ENCODE results near the gene TIMM23.
"Not testable (repeated sequence)": the region's sequence is repeated elsewhere in the genome, so short reads cannot be mapped to it uniquely, and the experiment has no call there.

Gene TIMM23

DNA sequence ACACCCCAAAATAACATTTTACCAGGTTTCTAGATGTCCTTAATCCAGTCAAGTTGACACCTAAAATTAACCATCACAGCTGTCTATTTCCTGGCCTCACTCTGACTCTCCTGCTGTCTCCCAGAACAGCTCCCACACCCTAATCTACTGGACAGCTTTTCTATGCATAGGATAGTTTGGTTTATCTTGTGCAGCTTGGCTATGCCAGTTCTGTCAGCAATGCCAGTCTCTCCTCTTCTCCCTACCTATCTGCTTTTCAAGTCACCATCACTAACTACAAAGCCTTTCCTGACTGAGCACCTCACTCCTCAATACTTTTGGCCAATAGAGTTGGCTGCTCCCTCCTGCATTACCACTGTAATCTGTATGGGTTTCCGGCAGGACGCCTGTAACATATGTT, 53.1 kb downstream of the TIMM23 start:
- no peak for DNase-seq

DNA sequence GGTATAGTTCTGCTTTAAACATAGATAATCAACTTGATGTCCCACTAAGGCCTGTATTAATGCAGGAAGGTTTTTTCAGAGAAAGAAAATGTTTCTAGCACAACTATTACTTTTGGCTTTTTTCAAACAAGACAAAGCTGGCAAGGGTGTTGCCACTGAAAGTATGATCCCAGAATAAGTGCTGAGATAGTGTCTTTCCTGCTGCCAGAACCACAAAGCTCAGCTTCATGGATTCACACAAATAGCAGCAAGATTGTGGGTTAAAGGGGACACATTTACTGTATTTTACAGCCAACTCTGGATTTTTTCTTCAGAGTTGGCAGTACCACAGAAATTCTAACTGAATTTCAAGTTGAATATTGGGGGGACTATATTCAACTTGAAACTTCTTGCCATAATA, 53.8 kb downstream of the TIMM23 start:
- DNase-seq = no peak

DNA sequence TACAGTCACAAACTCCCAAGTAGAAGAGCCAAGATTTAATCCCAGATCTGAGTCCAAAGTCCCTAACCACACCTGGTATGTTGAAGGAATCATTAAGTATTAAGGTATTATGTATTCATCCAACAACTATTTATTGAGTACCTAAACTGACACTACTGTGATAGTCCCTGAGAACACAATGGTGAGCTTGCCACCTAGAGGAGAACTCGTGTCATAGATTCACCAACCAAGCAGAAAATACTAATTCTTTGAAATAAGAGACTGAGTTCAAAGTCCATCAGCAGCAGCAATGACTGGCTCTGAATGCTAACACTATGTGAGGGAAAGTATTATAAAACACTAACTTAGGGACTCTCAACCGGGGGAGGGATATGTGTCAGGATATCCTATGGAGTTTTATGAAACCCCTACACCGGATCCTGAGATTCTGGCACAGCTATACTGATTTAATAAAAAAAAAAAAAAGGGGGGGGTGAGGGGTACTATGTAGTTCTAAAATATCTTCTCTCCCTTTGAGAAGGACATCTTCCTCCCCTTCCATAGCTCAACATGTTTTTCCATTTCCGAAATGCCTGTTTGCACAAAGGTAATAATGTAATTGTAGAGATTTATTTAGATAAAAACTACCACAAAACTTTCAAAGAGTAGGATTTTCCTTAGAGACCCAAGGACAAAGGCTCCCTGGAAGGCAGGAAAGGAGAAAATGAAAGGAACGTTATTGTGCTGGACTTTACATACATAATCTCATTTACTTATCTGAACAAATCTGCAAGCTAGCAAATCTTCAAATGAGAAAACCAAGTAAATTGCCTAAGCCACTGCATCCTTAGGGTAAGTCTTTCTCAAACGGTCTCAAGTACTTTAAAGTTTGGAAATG, 56.5 kb downstream of the TIMM23 start:
- peak; percentile 52 for DNase-seq

DNA sequence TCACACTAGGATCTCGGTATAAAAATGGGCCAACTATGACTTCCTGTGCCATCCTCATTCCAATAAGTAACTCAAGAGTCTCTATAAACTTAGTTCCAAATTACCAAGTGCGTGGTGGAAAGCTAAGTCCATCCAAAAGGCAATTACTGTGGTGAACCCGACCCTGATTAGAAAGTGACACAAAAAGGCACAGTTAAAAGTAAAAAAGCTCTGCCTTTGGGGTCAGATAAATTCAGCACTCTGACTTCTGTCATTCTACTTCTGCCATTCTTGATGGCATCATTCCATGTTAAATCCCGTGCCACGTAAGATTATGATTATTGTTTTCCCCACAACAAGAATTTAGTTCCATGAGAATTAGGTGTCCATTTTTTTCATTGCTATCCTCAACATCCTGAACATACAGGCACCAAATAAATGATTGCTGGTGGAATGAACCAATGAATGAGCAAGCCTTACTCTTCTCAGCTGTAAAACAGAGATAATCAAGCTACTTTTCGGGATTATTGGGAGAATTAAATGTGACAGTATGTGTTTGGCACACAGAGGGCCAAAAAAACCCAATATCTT, 57.3 kb downstream of the TIMM23 start:
- no peak for DNase-seq

DNA sequence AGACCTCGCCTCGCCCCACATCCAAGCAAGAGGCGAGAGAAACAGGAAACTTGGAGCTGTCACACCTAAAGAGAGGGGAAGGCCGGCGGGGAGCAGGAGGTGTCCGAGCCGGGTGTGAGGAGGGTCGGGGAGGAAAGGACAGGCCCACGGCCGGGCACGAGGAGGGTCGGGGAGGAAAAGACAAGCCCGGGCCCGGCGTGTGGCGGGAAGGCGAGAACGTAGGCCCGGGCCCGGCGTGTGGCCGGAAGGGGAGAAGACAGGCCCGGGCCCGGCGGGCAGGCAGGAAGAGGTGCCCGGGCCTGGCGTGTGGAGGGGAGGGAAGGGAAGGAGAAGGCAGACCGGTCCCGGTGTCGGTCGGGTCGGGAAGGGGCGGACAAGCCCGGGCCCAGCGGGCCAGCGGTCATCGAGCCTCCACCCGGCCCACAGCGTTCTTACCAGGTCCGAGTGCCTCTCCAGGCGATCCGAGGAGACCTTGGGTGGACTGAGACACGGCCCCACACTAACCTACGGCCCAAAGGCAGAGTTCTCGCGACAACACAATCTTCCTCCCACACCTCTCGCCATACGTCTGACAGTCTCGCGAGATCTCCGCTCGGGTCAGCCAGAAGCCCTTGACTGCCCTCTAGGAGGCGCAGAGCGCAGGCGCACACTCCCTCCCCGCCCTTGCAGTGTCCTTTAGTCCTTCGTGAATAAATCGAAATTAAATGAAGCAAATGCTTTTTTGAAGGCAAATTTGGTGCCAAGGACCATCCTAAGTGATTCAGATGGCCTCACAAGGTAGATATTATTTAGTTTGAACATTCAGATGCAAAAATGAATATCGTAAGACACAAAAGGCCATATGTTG, 58.0 kb downstream of the TIMM23 start, which contains the start of gene NCOA4:
NCOA4 (minus strand) TSS at position 533 of the 847 bp plus-strand sequence. CDS start 13,943 bp downstream, outside the sequence.
- peak; percentile 95 for DNase-seq

DNA sequence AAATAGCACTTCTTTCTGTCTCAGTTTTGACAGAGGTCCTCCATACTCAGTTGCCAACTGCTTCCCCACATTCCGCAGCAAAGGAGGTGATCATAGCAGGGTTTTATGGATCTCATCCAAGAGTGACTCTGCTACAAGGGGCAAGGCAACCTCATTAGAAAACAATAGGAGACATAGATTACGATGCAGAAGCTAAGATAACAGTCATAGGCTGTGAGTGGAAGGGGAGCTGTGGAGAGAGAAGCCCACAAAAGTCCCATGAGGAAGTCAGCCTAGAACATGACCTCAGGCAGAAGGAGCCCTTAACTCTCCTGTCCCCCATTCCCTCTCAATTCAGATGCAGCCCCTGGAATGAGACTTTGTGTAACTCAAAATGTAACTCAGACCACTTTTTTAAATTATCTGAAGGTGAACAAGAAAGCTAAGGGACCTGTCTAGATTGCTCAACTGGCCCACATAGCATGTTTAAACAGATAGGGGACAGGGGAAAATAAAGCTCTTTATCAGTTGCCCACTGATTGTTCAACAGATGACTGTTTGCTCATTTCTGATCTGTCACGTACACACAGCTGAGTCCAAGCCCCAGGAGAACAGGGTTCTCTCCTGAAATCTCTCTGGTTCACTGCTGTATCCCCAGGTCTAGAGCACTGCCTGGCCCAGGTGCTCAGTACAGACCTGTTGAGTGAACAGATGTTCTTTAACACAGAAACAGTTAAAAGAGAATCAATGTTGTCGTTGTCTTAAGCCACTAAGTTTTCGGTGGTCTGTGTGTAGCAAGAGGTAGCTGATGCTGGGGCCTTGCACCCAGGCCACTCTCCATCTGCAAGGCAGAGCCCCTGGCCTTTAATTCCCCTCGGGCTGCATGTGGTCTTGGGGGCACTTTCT, 59.6 kb downstream of the TIMM23 start:
- DNase-seq = no peak

DNA sequence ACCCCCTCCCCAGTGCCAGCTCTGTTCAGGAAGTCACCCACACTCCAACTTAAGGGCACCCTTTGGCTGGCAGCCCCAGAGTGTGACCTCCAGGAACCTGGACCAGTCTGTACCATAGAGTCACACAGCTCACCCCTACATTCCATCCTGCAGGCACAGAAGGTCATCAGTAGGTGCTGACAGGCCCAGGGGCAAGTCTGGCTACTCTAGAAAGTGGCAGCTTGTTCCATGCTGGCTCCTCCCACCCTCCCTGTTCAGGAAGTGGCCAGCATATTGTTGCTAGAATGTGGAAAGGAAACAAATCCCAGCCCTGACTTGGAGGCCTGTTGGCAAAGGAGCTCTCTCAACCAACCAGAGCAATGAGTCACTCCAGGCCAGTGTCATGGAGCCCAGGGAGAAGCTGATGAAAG, 61.3 kb downstream of the TIMM23 start:
- DNase-seq = no peak

DNA sequence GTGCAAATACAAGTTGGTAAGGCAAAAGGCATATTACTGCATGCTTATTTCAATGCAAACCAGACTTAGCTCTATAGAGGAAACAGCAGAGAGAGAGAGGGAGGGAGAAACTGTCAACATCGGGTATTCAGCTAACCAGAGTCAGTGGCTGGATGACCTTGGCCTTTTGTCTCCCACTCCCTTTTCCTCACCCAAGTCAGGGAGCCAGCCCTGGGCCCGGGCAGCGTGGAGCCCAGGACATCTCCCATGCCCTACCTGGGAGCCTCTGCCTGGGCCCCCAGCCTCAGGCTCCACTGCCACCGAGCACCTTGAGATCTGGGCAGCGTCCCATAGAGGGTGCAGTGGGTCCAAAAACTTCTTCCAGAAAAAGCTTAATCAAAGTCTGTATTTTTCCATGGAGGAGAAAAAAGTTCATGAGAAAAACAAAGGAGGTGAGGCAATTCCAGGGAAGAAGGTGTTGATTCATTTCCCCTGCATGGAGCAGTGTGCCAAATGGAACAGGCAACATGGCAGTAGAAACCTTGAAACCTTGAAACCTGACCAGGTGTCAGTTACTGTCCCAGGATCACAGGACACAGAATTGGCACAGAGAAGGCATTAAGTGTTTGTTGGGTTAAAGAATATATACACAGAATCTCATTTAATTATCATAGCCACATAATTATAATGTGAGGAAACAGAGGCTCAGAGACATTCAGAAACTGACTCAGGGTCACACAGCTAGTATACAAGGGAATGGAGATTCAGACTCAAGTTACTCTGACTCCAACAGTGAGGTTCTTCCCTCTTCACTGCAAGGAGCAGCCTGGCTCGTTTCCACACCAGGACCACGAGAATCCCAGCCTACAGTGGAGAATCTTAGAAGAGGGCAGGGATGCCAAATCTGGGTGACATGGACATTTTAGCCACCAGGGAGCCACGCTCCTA, 63.9 kb downstream of the TIMM23 start:
- no peak for DNase-seq

DNA sequence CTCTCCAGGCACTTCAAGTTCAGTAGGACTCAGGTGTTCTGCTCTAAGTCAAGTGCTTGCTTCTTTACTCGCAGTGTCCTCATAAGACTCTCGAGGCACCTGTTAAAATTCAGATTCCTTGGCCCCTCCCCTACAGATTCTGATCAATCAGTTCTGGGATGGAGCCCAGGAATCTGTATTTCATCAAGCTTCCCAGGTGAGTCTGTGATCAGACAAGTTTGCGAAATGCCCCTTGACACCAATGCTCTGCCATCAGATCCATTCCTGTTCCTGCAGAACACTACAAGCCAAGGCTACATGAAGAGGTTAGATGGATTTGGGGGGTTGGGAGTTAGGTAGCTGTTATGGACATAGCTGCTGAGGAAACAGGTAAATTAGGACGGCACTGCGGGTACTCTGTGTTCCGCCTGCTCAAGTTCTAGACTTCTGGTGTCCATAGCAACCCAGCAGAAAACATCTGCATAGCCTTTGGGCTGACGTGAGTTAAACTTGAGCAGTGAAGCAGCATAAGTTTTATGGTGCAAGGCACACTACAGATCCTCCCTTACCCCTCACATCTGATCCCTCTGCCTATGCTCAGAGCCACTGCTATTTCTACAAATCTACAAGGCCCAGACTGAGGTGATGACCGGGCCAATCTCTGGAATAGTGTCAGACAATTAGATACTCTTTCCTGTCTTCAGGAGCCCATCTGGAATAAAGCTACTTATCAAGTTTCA, 65.0 kb downstream of the TIMM23 start:
- no peak for DNase-seq

DNA sequence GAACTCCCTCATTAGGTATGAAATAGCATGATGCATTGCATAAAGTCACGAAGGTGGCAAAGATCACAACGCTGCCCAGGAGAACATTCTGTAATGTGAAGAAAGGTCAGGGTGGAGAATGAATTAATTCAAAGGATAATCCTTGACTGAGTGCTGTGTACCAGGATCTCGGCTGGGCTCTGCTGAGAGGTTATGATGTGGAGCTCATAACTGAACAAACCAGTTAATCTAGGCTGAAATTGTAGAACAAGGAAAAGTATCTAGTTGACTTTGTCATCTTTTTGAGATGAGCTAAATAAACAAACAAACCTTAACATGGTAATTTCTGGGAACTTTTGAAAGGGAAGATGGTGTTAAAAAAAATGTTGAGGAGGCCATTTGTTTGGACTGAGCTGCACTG, 67.7 kb downstream of the TIMM23 start:
- DNase-seq = no peak

DNA sequence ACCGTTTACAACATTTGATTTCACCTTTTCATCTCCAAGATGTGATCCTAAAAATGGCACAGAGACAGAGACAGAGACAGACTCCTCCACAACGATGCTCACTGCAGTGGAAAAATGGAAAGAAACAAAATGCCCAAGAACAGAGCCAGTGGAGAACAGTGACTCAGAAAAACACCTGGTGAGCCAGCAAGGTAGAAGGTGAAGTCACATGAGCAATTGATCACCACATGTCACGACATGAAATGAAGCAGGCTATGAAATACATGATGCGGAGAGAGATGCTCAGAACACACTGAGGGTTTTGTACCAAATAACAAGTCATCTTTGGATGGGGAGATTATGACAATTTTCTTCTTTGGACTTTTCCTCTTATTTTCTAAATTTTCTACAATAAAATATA, 70.2 kb downstream of the TIMM23 start:
- no peak for DNase-seq

DNA sequence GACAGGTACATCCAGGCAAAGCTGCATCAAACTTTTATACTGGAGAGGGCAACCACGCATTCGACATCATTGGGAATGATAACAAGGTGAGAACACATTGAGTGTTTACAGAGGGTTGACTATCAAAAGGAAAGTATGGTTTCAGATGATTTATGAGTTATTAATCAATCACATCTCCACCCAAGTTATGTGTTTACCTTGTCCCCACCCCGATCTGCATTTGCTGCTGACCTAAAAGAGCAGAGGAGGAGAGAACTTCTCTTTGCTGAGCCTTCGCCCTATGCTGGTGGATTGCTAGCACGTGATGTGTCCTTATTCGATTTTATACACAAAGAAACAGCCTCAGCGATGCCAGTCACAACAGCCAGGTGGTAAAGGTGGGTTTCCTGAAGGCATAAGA, 74.0 kb downstream of the TIMM23 start, which contains the start of gene MSMB:
MSMB (minus strand) TSS at position 9 of the 400 bp plus-strand sequence. CDS start 32 bp downstream, outside the sequence.
- DNase-seq = no peak

DNA sequence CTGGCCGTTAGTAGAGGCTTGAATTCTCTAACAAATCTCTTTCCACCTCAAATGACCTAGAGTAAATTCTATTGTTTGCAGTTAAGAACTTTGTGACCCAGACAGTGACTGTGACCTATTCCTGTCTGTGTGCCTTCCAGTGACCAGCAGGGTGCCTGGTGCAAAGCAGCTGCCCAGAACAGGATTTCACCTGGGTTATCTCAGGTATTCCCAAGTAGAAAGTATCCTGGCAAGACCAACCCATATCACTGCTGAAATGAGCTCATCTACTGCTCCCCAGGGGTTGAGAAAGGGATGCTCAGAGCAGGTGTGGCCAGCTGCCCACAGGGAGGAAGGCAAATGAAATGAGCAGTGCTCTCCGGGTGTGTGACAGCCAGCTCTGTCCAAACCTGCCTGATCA, 75.9 kb downstream of the TIMM23 start:
- DNase-seq = no peak

DNA sequence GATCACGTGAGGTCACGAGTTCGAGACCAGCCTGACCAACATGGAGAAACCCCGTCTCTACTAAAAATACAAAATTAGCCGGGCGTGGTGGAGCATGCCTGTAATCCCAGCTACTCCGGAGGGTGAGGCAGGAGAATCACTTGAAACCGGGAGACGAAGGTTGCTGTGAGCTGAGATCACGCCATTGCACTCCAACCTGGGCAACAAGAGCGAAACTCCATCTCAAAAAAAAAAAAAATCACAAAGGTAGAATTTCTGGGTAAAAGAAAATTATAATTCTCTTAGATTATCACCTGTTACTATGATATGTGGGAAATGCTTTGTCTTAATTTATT, 77.2 kb downstream of the TIMM23 start:
- DNase-seq = not testable (repeated sequence)

DNA sequence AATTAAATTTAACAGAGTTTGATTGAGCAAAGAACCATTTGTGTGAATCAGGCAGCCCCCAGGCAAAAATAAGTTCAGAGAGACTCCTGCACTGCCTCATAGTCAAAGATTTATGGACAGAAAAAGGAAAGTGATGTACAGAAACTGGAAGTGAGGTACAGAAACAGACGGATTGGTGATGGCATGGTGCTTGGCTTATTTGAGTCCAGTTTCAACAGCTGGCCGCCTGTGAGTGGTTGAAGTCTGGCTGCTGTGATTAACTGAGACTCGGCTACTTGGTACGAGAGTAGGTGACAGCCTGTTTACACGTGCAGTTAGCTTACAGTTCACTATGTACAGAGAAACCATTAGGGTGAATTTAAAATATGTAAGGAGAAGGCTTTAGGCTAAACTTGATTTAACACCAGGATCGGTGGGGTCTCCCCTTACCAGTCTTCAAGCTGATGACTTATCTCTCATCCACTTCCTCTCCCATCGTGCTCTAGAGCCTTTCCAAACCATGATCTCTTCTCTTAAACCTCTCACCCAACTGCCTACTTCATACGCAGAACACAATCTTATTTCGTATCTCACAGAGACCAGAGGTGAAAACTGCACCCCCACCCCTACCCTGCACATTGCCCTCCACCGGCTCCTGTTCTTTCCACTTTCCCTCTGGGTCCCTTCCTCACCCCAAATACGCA, 78.8 kb downstream of the TIMM23 start:
- no peak for DNase-seq

DNA sequence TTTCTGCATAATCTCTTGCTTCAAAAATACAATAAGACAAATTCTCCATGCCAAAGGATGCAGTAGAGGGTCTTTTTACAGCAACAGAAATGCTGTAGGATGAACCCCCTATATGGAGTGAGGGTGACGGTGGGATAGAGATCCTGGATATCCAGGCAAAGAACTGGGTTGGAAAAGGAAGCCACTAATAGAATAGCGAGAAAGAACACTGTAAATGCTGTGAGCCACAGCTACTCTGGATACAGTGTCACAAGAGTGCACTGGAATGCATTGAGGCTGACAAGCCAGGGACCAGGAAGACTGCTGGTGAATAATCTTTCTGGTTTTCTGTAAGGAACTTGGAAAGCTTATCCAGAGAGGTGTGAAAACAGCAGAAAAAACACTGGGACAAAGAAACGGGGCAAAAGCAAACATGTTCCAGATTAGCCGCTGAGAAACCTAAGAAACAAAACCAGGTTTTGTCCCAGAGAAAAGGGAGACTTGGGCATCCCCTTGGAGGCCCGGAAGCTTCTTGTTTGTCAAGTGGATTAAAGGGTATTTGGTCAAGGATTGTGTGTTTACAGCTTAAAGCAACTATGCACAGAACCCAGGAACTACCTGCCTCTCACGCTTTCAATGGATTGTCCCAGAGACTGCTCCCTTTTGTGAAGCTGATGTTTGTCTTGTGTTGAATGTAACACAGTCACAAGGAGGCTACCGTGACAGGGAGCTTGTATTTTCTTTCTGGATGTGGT, 79.9 kb downstream of the TIMM23 start:
- no peak for DNase-seq

DNA sequence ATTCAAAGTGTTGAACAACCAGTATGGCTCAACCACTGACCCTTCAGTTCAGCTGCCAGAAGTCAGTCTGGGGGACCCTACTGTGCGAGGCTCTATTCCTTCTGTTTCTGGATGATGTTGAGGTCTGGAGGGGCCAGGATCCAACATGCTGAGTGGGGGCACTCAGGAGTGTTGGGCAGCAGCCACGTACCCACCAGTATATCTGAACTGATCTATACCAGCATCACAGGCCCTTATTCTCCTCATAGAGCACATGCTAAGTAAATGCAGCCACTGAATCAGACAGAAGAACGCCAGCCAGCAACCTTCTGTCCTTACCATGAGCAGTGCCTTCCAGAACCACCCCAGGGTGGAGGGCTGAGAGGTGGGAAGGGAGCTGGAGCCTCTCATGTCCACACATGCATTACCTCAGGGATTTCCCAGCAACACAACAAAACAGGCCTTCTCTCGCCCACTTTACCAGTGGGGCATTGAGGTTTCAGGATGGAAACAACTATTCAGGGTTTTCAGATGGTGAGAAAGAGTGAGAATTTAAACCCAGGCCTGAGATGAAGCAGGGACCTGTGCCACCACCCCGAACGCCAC, 80.6 kb downstream of the TIMM23 start:
- no peak for DNase-seq
